Activated CD4-positive, alpha-beta T cell treated with anti-CD3 and anti-CD28 coated beads for 24 hours (primary cell): ENCODE results near the gene EN1.

Experiments
- DNase-seq, 2 donors: peaks; one replicate each; pipeline ENCODE4 v3.0.0-alpha.2; 2020; ENCODE audit warnings: low read depth in 2 of 2

Gene EN1

DNA sequence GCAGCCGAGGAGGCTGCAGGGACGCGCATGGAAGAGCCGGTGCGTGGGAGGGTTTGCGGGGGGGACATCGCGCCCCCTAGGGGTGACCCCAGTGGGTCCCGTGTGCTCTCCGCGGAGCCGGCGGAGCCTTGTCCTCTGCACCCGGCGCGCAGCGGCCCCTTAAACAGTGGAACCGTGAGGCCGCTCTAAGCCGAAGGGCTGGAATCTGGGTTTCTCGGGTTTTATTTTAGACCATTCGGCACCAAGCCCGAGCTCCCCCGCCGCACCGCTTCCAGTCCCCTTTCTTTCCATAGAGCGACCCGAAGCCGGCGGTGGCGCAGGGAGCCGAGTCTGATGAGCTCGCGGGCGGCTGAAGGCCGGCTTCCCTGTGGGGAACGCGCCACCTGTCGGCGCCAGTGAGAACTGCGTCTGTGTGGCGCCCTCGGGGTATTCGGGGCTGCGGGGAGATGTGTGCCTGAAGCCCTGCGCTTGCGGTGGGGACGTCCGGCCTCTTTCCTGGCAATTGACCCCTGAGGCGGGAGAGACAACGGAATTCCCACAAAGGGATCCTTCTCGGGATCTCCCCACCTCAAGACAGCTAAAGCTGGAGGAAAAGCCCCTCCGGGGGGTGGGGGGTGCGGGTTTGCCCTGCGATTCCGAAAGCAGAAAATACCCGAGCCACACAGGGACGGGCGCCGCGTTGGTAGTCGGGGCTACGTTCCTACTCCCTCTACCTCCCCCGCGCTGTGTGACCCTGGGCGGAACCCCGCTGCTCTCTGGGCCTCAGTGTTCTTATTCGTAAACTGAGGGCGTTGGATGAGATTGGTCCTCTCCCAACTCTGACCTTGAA lies 8.2 kb upstream of the EN1 start:
- DNase-seq: peak; percentile 72 to 79

GRCh38 chr2:118854507-118855345 lies 7.3 kb upstream of the EN1 start:
- DNase-seq: no peak

DNA sequence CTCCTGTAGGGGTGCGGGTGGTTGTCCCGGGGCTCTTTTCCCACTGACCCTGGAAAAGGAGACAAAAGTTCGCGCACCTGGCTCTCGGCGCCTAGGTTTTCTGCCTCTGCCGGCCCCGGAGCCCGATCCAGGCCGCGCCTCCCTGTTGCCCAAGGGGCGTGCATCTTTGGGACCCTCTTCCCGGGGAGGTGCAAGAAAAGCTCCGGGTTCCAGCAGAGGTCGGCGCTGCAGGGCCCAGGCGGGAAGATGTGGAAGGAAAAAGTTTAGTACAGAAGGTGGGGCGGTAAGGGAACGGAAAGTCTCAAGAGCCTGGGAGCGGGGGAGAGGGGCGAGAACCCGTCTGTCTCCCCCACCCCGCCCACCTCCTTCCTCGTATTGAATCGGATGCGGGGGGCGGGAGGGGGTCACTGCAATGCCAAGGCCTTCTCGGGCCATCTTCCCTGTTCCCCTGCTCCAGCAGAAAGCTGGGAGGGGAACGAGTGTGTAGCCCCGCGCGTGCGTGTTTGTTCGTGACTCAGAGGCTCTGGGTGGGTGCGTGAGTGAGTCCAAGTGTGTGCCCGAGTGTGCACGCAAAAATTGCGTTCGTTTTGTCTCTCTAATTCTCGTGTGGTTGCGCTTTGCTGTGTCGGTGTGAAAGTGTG lies 6.3 kb upstream of the EN1 start:
- no peak for DNase-seq

DNA sequence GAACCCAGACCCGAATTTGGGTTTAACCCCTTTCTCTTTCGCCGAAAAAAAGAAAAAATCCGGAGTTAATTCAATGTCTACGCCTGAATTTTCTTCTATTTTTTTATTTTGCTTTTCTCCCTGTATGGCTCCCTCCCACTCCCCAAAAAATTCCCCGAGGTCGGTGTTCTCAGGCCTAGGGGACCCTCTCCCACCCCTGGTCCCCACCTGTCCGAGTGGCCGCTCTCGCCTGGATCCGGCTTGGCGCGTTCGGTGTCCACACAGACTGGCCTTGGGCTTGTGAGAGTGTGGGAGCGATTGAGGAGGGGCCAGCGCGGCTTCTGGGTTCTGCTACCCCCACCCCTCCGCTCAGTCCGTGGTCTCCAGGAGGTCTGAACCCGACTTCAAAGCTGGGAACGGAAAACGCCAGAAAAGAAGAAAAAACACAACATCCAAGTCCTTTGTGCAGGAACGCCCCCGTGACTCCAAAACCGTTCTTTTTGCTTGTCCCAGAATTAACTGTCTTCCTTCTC lies 5.7 kb upstream of the EN1 start:
- DNase-seq: no peak

DNA sequence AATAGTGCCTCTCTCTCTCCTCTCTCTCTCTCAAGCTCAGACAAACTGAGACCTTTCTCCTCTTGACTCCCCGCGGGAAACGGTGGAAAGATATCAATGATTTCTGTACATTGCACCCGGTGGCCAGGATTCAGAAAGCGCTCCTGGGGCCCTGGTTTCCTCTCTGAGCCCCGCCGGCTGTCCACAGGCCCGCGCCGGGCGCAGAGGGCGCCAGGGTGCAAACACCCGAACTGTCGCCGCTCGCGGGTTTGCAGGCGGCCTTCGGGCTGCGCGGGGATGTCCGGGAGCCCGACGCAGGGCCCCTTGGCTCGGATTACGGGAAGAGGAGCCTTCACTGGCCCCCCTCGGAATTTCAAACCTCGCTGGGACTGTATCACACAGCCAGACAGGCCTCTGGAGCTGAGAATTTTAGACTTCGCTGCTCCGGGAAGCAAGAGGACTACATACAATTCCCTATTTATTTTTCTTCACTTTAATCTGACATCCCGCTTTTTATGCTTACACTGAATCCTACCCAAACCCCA lies 5.2 kb upstream of the EN1 start:
- DNase-seq: no peak

- DNase-seq: no peak
These were observed 4.2 kb upstream of the EN1 start for GRCh38 chr2:118851650-118852049.

DNA sequence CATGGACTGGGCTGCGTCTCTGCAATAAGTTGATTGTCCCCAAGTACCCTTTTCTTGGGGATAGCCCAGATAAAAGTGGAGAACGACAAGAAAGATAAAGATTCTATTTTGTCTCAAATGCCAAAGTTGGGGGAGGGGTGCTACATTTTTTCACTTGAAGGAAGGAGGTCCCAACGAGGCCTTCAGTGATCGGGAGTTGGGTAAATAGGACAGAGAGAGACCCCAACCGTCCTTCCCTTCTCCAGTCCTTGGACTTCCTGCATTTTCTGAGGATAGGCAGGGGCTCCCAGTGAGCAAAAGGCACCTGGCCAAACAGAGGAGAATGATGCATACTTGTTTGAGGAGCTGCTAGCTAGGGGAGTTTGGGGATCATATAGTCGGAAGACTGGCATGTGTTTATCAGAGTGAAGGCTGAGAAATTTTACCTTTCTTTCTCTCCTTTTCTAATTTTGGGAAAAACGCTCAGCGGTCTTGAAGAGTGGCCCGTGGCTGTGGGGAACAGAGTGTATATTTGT lies 3.5 kb upstream of the EN1 start:
- no peak for DNase-seq

DNA sequence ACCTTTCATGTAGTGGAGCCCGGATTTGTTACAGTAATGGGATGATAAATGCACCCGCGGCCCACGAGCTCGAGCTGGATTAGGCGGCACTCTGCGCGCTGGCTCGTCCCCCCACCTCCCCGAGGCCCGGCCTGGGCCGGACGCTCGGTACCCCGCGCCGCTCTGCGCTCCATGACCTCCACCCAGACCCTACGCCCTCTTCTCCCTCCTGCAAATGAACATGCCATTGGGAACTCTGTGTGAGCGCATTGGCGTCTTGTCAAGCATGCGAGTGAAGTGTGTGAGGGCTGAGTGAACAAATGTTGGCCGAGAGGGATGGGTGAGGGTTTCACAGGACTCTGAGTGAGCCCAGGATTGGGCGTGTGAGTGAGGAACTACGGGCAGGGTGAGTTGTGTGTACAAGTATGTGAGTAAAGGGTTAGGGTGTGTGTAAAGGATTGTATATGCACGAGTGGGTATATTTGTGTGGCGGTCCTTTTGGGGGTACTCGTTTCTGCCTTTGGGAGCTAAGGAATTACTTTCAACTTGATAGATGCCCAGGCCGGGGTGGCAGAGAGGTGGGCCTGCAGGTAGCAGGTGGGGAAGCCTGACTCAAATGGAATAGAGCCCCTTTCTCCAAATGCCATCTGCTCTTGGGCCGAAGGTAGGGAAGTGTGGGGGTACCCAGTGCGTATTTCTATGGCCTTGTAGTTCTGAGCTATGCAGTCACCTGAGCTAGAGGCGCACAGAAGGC lies 2.9 kb upstream of the EN1 start:
- DNase-seq: no peak

- DNase-seq: no peak
These were observed 2.0 kb upstream of the EN1 start for GRCh38 chr2:118849226-118850167.

GRCh38 chr2:118848381-118849225 lies 1.2 kb upstream of the EN1 start:
- DNase-seq: no peak

- DNase-seq: no peak
These were observed 319 bp upstream of the EN1 start for GRCh38 chr2:118847762-118848172.

- no peak for DNase-seq
These were observed 951 bp downstream of the EN1 start for GRCh38 chr2:118846442-118846952.

DNA sequence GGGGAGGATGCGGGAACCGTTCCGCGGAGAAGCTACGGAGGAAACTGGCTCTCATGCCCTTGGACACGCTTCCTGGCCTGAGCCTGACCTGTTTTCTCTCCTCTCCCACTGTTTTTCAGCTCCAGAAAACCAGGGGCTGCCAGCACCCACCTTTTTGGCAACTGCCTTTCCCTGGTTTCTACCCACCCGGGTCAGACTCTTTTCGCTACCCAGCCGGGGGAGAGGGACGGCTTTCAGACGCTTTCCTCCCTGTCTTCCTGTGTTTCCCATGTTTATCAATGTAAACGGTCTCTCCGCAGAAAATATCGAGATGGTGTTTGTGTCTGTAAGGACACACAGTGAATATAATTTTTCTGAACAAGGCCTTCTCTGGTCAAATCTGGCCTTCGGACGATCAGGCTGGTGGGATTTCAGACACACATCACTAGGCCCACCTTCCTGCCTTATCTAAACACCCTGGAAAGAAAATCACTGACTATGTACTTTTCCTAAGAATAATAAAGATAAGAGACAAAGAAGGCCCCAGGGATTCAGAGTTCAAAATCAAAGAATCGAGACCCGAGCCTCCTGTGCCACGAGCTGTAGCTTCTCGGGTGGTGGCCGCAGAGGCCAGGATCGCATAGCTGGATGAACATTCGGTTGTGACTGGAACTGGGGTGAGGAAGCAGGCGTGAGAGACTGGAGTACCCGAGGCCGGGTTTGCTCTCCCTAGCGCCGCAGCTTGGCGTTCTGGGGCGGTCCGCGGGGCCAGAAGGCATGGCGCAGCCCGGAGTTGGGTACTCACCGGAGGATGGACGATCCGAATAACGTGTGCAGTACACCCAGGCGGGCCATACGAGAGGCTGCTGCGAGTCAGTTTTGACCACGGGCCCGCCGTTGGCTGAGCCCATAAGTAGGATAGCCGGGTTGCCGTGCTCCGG lies 1.7 kb downstream of the EN1 start:
- no peak for DNase-seq

- no peak for DNase-seq
These were observed 2.4 kb downstream of the EN1 start for GRCh38 chr2:118845005-118845521.

GRCh38 chr2:118844261-118845004 lies 3.0 kb downstream of the EN1 start:
- DNase-seq: no peak

DNA sequence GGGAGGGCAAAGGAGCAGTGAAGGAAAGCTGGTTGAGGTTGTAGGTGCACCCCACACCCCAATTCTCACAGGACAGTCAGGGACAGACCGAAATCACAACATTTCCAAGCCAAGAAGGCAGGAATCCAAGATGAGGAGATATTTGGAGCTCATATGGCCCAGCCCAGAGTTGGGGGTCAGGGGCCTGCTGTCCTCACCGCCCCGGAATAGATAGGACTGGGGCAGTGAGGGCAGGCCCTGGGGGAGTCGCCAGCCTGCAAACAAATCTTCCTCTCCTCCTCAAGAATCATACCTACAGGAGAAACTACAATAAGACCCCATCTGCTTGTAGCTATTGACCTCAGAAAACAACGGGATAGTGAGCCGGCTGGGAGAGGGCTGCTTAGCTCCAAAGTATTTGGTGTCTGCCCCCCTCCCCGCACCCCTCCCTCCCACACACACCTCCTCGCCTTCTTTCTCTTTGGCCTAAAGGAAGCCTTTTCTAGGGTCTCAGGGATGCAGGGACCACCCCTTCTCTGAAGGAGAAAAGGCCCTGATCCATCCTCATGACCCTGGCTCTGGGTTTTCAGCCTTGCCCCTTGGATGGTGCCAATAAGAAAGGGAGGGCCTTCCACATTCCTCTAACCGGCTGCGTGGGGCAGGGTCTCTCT lies 3.8 kb downstream of the EN1 start:
- no peak for DNase-seq
